ENCODE measurements around the gene SMAD3. TPM values are rescaled to one million over a fixed set of nuclear protein-coding genes. Genes with fewer than 3 reads are reported as not detected.

Gene SMAD3
- total RNA-seq, 1 donor = 67.8 TPM

- no peak for DNase-seq (ENCODE audit: low read depth)
- no peak for TF ChIP-seq CTCF (IDR thresholded peaks at IDR 0.05; ENCODE audit: insufficient read depth, low read depth, low read length)
- H3K4me3 ChIP-seq (ENCODE audit: low read depth, low read length) = no peak overlapping the region
Observed at GRCh38 chr15:67142092-67142766, 76.8 kb downstream of the SMAD3 start.

- TF ChIP-seq CTCF (IDR thresholded peaks at IDR 0.05; ENCODE audit: insufficient read depth, low read depth, low read length) = no peak
- peak; percentile 90 for DNase-seq (ENCODE audit: low read depth)
- no peak overlapping the region for H3K4me3 ChIP-seq (ENCODE audit: low read depth, low read length)
Observed at GRCh38 chr15:67142767-67143100, 77.3 kb downstream of the SMAD3 start.

GRCh38 chr15:67143646-67144045 is 78.2 kb downstream of the SMAD3 start:
- no peak for TF ChIP-seq CTCF (IDR thresholded peaks at IDR 0.05; ENCODE audit: insufficient read depth, low read depth, low read length)
- H3K4me3 ChIP-seq (ENCODE audit: low read depth, low read length) = no peak overlapping the region
- DNase-seq (ENCODE audit: low read depth) = no peak

GRCh38 chr15:67144609-67145311 is 79.4 kb downstream of the SMAD3 start:
- no peak for TF ChIP-seq CTCF (IDR thresholded peaks at IDR 0.05; ENCODE audit: insufficient read depth, low read depth, low read length)
- H3K4me3 ChIP-seq (ENCODE audit: low read depth, low read length) = no peak overlapping the region
- DNase-seq (ENCODE audit: low read depth) = peak; percentile 99

- H3K4me3 ChIP-seq (ENCODE audit: low read depth, low read length) = no peak overlapping the region
- no peak for TF ChIP-seq CTCF (IDR thresholded peaks at IDR 0.05; ENCODE audit: insufficient read depth, low read depth, low read length)
- peak; percentile 72 for DNase-seq (ENCODE audit: low read depth)
Observed at GRCh38 chr15:67145312-67145610, 79.9 kb downstream of the SMAD3 start.

- no peak for DNase-seq (ENCODE audit: low read depth)
- no peak overlapping the region for H3K4me3 ChIP-seq (ENCODE audit: low read depth, low read length)
- TF ChIP-seq CTCF (IDR thresholded peaks at IDR 0.05; ENCODE audit: insufficient read depth, low read depth, low read length) = no peak
Observed at GRCh38 chr15:67145710-67146109, 80.3 kb downstream of the SMAD3 start.

GRCh38 chr15:67146234-67146633 is 80.8 kb downstream of the SMAD3 start:
- TF ChIP-seq CTCF (IDR thresholded peaks at IDR 0.05; ENCODE audit: insufficient read depth, low read depth, low read length) = no peak

More at GRCh38 chr15:67146234-67146633, 80.8 kb downstream of the SMAD3 start:
- DNase-seq (ENCODE audit: low read depth) = peak; percentile 85
- H3K4me3 ChIP-seq (ENCODE audit: low read depth, low read length) = no peak overlapping the region
